ENCODE measurements around the gene NSD2.
A peak's percentile ranks its signal among the peaks of the same experiment; 100 is the strongest.
"Not testable (repeated sequence)": the region's sequence is repeated elsewhere in the genome, so short reads cannot be mapped to it uniquely, and the experiment has no call there.

The NSD2 gene

GRCh38 chr4:1842339-1842895 is 28.8 kb upstream of the NSD2 start:
- no peak for DNase-seq

GRCh38 chr4:1842993-1843448 is 28.2 kb upstream of the NSD2 start:
- DNase-seq: peak; percentile 81

DNA sequence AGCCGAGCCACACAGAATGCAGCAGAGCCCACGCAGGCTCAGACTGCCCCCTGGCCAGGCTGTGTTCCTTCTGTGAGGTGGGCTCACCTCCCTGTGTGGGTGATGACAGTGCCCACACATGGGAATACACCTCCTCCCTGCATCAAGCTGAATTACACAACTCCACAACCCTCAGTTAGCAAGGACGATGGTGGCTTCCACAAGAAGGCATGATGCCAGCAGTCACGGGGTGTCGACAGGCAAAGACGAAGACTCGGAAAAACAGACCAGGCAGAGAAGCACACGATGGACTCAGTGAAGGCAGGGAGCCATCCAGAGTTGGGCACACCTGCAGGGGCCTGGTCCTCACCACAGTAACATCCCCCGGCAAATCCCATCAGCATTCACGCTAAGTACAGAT is 27.3 kb upstream of the NSD2 start:
- peak; percentile 41 for DNase-seq

- DNase-seq: not testable (repeated sequence)
Observed at GRCh38 chr4:1844618-1845017, 26.6 kb upstream of the NSD2 start.

DNA sequence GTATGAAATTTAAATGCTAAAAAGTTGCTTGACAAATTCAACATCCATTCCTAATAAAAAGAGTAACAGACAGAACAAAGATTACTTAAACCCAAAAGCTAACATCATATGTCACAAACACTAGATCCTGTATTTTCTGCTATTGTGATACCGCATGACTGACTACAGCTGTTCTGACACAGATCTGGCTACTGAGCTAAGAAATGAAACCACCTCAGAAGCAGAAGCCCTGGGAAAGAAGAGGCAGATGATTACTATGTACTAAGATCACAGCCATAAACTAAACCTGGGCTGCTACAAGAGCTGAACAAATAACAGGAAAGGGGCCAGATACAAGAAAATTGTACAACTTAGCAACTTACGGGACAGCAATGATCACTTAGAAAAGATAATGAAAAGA is 24.6 kb upstream of the NSD2 start:
- no peak for DNase-seq

DNA sequence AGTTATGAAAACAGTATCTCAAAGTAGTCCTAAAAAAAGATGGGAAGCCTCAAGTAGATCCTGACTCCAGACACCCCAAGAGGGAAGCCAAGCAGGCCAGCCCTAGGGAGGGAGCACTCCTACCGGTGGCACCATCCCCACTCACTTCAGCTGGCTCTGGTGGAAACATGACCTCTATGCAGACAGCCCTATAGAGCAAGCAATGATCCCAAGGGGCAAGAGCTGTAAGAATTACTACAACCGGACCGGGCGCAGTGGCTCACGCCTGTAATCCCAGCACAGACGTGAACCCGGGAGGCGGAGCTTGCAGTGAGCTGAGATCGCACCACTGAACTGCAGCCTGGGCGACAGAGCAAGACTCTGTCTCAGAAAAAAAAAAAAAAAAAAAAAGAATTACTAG is 20.9 kb upstream of the NSD2 start:
- DNase-seq: no peak

DNA sequence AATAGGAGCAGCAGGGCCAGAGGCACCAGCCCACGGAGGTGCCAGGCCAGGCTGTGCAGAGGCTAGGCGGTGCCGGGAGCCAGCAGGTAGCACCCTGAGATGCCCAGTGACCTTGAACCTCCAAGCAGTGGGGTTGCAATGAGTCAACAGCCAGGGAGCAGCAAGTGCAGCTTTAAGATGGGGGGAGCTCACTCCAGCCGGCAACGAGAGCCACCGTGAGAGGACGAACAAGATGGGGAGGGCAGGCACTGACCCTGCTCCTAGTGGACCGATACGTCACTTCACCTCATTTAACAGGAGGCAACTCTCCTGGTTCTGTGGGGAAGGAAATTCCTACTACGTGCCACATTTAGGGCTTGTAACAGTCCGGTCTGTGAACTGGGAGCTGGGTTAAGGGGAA is 20.0 kb upstream of the NSD2 start:
- DNase-seq: no peak

- DNase-seq: no peak
Observed at GRCh38 chr4:1851575-1852410, 19.4 kb upstream of the NSD2 start.

DNA sequence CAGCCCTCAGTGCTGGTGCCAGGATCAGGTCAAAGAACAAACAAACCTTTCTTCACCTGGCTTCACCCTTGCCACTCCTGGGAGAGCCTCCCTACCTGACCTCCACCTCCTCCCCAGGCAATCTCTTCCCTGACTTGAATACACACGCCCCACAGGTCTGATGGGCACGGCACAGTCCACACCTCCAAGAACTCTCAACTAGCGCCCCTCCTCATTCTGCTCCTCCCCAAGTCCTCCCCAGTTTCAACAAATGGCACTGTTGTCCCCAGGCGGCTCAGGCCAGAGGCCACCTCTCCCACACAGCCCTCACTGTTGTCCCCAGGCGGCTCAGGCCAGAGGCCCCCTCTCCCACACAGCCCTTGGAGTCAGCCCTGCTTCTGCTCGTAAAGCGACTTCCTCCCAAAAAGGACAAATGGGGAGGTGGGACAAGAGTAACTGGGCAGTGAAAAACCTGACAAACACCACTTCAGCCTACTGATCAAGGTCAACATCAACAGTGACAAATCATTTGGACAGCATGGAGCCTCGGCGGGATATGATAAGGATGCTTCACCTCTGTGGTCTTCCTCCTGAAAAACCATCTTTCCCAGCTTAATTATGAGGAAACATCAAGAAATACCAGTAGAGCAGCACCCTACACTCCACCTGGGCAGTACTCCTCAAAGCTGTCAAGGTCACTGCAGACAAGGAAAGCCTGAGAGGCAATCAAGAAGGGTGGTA is 18.1 kb upstream of the NSD2 start:
- DNase-seq: no peak

DNA sequence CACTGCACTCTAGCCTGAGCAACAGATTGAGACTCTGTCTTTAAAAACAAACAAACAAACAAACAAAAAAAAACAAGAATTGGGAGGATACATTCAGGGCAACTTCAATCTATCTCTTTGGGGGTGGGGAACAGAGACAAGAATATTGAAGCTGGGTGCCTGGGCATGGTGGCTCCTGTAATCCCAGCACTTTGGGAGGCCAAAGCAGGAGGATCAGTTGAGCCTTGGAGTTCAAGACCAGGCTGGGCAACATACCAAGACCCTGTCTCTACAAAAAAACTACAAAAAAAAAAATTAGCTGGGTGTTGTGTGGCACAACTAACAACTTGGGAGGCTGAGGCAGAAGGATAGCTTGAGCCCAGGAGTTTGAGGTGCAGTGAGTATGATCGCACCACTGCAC is 16.4 kb upstream of the NSD2 start:
- no peak for DNase-seq

DNA sequence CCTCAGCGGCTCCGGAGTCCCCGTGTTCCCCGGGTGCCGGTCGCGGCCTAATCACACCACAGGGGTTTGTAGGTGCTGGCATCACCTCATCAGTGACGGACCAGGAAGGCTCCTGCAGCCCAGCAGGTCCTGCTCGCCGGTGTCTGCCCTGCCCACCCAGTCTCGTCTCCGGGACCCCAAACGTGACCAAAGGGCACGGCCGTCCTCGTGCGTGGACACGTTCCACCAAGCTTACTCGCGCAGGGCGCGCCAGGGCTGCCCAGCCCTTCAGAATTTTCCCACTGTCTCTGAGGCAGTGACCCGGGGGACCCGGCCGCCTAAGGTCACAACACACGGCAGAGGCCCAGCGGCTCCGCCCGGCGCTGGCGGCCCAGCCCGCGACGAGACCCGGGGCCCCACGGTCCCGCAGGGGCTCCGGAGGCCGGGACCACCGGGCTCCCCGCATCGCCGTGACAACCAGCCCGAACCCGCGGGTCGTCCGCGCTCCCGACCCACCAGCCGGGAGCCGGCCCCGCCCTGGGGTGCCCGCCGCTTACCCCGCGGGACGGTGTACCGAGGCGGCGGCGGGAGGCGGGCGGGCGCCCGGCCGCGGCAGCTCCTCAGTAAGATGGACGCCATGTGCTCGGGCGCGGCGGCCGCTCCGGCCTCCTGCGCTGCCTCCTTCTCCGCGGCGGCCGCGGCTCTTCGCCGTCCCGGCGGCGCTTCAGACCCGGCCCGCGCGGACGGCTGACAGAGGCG is 15.7 kb upstream of the NSD2 start:
- DNase-seq: no peak

- peak; percentile 95 for DNase-seq
Observed at GRCh38 chr4:1856071-1856942, 14.9 kb upstream of the NSD2 start, which contains the start of gene LETM1. TSS of gene LETM1 (minus strand) at chr4:1856156. CDS start at chr4:1855950, 206 bp downstream.

- no peak for DNase-seq
Observed at GRCh38 chr4:1856943-1857699, 14.1 kb upstream of the NSD2 start.

DNA sequence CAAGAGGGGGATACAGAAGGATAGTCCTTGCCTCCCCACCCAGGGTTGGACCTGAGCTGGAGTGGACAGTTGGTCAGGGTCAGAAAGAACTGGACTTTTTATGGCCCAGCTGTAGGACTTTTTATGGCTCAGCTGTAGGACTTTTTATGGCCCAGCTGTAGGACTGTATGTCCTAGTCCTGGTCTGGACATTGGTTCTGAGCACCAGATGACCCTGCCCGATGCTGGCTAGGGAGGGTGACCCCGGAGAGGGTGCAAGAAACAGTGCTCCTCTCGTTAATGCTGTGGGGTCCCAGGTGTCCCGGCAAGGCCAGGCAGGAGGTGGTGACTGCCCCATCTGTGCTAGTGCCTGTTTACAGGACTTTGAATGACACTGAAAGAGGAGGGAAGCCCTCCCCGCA is 13.3 kb upstream of the NSD2 start:
- DNase-seq: no peak

DNA sequence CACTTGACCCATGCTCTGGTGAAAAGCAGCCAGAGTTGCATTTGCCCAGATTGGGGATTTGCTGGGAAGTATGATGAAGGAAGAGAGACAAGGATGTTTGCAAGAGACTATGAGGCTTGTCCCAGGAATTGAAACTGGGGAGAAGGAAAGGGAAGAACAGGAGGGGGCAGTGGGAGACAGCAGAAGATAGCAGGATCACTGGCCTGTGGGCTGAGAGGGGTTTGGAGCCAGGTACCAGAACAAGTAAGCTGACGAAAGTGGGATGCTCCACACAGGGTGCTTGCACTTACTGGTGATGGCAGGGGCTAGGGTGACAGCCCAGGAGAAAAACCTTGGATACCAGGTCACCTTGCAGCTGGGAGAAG is 11.8 kb upstream of the NSD2 start:
- DNase-seq: no peak

DNA sequence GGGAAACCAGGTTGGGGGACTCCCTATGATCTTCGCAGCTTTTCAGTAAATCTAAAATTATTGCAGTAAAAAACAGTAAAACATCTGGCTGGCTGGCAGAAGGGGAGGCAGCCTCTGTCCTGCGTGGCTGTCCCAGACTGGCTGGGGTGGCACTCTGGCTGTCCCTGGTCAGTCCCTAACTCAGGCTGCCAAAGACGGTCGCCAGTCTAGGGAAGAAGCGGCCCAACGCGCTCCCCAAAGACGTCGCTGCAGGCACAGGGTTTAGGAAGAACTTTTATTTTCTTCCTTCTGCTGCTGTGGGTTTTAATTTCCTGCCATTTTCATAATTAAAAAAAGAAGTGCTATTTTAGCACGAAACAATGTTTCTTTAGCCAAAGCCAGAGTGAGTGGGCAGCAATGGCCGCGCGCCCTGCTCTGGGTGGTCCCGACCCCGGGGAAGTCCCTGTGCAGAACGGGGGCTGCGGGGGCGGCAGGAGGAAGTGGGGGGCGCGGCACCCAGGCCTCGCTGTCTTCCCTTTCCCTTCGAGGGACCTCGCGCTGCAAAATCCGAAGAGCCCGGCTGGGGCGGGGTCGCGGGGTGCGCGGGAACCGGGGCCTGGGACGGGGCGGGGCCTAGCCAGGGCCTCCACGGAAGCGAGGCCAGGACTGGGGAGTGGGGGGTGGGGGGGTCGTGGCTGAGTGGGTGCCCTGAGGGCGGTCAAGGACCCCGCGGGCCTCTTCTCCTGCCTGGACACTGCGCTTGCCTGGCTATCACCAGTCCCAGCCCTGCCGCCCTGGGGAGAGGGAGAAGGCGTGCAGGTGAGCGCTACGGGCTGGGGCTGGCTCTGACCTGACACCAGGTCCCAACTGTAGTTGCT is 8.9 kb upstream of the NSD2 start:
- DNase-seq: no peak

- no peak for DNase-seq
Observed at GRCh38 chr4:1862961-1863296, 8.3 kb upstream of the NSD2 start.

DNA sequence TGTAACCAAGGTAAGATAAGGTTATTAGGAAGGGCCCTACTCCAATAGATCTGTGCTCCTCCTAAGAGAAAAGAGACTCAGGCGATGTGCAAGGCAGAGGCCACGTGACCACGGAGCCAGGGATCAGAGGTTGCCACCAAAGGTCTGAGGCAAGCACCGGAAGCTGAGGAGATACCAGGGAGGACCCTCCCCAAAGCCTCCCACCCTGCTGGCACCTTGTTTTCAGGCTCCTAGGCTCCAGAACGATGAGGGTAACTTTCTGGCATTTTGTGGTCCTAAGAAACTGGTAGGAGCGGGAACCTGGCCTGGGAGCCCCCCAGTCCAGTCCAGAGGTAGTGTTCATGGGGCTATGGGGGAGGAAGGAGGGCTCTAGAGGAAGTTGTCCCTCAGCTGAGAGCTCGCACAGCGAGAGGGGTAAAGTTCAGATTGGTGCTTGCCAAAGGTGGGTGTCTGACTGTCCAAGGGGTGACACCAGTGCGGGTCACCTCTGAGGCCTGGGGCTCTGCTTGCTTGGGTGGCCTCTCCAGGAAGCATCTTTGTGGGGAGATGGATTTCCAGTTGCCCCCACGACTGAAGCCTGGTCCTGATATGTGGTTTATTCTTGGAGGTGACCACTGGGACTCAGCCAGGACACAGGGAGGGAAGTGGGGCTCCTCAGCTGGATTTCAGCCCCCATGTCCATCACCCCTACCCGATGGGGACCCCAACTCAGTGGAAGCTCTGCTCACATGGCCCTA is 7.7 kb upstream of the NSD2 start:
- no peak for DNase-seq

DNA sequence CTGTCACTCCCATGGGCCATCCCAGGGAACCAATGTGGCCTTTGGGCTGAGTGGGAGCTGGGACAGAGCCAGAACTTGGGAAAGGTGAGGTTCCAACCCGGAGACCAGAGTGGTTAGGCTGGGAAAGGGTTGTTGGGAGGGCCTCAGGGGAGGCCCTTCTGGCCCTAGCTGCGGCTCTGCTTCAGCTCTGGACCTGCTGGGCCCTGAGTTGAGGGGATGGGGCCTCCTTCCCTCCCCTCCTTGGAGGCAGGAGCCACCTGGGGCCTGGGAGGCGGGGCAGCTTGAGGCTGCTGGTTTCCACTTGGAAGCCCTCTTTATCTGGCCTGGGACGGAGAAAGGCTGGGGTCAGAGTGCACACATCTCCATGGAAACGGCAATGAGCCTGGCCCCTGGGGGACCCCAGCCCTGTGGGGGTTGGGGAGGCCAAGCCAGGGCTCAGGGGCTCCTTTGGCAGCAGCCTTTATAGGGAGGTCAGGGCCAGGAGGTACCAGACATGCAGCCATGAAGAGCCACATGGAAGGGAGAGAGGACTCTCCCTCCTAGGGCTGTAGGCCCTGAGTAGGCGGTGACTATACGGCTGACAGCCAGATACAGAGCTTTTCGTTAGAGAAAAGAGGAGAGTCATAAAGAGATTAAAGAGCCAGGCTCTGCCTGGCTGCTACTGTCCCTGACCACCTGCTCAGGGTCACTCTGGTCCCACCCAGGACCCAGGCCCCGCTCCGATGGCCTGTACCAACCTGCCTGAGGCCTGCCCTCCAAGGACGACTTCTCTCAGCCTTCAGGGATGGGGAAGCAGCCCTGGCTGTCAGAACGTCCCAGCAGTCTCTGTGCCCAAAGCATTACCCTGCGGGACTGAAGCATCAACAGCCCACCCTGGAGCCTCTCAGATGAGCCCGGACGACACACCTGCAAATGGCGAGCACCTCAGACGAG is 6.9 kb upstream of the NSD2 start:
- DNase-seq: no peak

All from fibroblast of skin of right quadriceps (primary cell).